ENCODE data around the gene IDH3G.

IDH3G gene

GRCh38 chrX:153814591-153815315 is 20.6 kb upstream of the IDH3G start:
- DNase-seq, result no peak

DNA sequence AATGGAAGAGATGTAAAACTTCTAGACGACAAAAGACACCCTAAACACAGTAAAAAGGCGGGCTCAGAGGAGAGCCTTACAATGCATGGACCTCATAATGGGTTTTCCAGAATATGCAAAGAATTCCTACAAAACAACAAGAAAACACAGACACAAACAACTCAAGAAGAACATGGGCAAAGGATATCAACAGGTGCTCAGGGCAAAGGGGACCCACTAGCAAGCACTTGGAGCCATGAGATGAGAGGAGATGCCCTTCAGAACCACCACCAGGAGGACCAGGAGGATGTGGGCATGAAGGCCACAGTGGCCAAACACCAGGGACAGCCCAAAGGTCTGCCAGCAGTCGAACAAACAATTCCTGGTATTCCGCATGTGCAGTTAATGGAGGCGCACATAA is 19.0 kb upstream of the IDH3G start:
- DNase-seq, result no peak

GRCh38 chrX:153812220-153812619 is 18.0 kb upstream of the IDH3G start:
- DNase-seq, result no peak

DNA sequence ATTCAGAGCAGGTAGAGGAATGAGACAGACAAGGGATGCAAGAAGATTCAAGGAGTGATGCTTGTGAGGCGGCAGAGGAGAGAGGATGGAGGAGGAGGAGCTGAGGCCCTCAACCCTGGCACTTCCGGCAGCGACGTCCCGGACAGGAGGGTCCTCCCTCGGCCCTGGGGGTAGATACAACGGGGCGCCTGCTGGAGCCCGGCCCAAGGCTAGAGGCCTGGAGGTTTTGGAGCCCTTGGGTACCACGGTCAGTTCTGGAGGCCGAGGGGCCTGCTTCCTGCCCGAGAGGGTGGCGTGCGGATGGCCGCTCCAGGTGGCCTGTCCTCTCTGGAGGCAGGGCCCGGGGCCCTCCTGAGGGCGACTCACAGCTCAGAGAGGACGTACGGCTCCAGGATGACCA is 13.8 kb upstream of the IDH3G start:
- DNase-seq, result no peak

- DNase-seq, result no peak
These were observed 12.9 kb upstream of the IDH3G start for GRCh38 chrX:153806999-153807575.

- DNase-seq, result no peak
These were observed 11.3 kb upstream of the IDH3G start for GRCh38 chrX:153805436-153805835.

DNA sequence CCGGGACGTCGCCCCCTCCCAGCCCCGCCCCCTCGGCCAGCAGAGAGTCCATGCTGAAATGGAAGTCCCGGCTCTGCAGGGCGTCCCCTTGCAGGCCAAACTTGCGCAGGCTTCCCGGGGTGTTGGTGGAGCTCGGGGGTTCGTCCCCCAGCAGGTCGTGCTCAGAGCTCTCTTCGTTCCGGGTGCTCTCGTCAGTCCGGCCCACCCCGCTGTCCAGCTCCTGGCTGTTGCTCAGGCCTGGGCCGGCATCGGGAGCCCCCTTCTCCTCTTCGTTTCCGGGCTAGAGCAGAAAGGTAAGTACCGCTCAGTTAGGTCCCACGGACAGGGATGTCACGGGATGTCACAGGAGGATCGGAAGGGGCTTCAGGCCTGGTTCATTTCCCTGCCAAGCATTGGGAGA is 10.4 kb upstream of the IDH3G start:
- no peak for DNase-seq

GRCh38 chrX:153804100-153804595 is 10.0 kb upstream of the IDH3G start:
- DNase-seq, result no peak

GRCh38 chrX:153803211-153804099 is 9.3 kb upstream of the IDH3G start:
- no peak for DNase-seq

- no peak for DNase-seq
These were observed 8.4 kb upstream of the IDH3G start for GRCh38 chrX:153802513-153803045.

GRCh38 chrX:153801669-153802068 is 7.5 kb upstream of the IDH3G start:
- DNase-seq, result no peak

GRCh38 chrX:153800746-153801145 is 6.6 kb upstream of the IDH3G start:
- DNase-seq, result no peak

DNA sequence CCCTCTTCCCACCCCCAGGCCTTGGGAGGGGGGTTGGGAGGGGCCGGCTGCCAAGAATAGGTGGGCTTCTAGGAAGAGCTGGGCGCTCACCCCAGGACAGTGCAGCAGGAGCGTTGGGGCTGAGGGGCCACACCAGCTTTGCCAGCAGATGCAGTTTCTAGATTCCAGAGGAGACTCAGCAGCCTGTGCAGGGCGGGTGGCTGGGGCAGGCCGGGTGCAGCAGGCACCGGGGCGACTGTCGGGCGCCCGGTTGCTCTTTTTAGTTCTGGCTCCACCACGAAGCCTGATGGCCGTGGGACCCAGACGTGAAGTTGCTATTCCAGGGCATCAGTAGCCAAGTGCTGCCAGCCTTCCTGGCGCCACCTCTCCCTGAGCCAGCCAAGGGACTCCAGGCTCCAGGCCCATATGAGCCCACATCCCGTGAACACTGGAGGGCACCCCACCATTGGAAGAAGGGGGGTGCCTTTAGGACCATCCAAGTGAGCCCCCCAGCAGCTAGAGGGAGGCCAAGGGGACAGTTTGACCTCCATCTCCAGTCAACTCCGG is 6.1 kb upstream of the IDH3G start:
- no peak for DNase-seq

DNA sequence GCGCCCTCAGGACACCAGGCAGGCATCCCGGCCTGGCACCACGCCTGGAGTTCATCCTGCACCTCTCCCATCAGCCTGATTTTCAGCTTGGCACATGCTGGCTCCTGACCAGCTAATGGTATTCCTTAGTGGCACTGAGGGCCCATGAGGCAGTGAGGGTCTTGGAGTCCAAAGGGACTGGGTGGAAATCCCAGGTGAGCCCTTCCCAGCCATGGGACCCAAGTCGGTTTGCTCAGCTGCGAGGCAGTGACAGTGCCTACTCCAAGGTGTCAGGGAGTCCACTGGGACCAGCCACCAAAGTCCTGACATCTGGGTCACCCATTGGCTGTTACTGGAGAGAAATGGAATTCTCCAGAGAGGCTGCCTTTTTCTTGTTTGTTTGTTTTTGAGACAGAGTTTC is 5.2 kb upstream of the IDH3G start:
- no peak for DNase-seq

GRCh38 chrX:153797415-153798015 is 3.3 kb upstream of the IDH3G start:
- DNase-seq, result no peak

- no peak for DNase-seq
These were observed 982 bp upstream of the IDH3G start for GRCh38 chrX:153794897-153795816.

- no peak for DNase-seq
These were observed 884 bp downstream of the IDH3G start for GRCh38 chrX:153793291-153793690.

DNA sequence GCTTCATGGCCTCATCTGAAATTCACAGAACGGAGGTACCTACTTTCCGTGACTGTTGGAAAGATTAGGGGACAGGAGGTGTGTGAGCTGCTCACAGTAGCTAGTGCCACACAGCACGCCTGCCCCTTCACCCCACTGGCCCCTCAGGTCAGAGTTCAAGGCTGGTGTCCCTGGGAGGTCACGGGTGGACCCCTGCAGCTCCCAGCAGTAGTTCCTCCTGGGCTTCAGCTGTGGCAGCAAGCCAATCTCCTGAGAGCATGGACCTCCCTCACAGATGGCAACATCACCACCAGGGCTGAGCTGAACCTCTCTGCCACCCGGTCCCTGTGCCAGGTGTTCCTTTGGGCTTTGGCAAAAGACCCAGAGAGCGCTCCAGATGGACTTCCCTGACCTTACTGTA is 1.8 kb downstream of the IDH3G start:
- DNase-seq, result no peak

DNA sequence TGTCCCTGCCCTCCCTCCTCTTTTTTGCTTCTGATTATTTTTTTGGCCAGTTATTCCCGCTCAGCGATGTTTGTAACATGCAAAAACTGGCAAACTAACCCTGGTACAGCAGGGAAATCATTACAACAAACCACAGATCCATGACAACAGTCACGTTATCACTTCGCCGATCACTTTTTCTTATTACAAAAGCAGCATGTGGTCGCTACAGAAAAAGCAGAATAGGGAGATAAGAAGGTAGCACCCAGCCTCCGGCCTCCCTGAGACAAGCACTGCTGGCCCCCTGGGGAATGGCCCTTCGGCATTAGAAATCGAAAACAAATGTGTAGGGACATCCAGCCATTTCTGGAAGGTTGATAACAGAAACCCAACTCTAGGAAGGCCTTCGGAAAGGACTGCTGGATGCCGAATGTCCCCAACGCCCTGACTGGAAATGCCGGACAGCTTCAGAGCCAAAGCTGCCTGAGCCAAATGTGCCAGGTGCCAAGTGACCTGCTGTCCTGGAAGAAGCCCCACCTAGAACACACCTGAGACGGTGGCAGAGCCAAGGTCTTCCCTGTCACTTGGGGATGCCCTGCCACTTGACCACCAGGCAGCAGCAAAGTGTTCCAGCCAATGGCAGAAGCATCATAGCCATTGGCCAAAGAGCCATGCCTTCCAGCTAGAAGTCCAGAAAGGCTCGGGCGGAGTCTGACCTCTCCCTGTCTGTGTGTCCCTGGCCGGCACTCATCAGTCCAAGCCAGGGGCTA is 2.9 kb downstream of the IDH3G start:
- DNase-seq, result no peak

DNA sequence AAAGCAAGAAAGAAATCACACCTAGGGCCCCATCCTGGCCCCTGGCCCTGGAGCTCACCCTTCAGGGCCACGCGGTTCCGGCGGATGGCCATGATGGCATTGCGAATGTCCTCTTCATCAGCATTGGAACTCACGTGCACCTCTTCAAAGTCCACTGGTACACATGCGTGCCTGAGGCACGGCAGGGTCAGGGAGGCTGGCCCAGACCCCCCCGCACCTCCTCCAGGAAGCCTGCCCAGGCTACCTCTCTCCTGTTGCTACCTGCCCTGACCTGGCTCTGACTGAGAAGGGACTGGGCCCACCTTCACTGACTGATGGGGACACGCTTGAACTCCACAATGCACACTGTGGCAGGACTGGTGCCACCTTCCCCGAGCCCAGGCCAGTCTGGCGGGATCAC is 4.5 kb downstream of the IDH3G start:
- no peak for DNase-seq

- no peak for DNase-seq
These were observed 7.5 kb downstream of the IDH3G start for GRCh38 chrX:153786669-153787068.
